Measurements from ENCODE around the gene NFIC. TPM values are rescaled to one million over a fixed set of nuclear protein-coding genes. Genes with fewer than 3 reads are reported as not detected.
"Not testable (repeated sequence)": the region's sequence is repeated elsewhere in the genome, so short reads cannot be mapped to it uniquely, and the experiment has no call there.

The NFIC gene
- total RNA-seq, 1 experiment from 2014 or later: 56.3 TPM

- TF ChIP-seq CTCF (IDR thresholded peaks at IDR 0.05; ENCODE audit: unreplicated experiment): no peak
- Mint-ChIP-seq H3K27ac (ENCODE audit: unreplicated experiment) (no peak overlapping the region), H3K27me3 (ENCODE audit: unreplicated experiment) (no peaks in the 10 kb centered on the region), H3K4me1 (ENCODE audit: low read depth, unreplicated experiment) (no peaks in the 10 kb centered on the region), H3K4me3 (ENCODE audit: low read depth, unreplicated experiment) (no peak overlapping the region), H3K9me3 (ENCODE audit: low read depth, unreplicated experiment) (no peaks in the 10 kb centered on the region), H3K36me3 (ENCODE audit: insufficient read depth, unreplicated experiment) (peaks cover 3% of the 10 kb centered on the region)
- CTCF ChIA-PET: no interaction called here
- intact Hi-C loops (cut with micrococcal nuclease; ENCODE audit: unreplicated experiment): no loop called here
- no TSS peak for BruUV-seq (replicated peaks)
- no peak for DNase-seq
These were observed 26.0 kb upstream of the NFIC start for GRCh38 chr19:3340340-3340739.

- Mint-ChIP-seq H3K27ac (ENCODE audit: unreplicated experiment) (no peak overlapping the region), H3K4me3 (ENCODE audit: low read depth, unreplicated experiment) (no peak overlapping the region), H3K27me3 (ENCODE audit: unreplicated experiment) (no peaks in the 10 kb centered on the region), H3K9me3 (ENCODE audit: low read depth, unreplicated experiment) (no peaks in the 10 kb centered on the region), H3K4me1 (ENCODE audit: low read depth, unreplicated experiment) (no peaks in the 10 kb centered on the region), H3K36me3 (ENCODE audit: insufficient read depth, unreplicated experiment) (peaks cover 3% of the 10 kb centered on the region)
- no peak for TF ChIP-seq CTCF (IDR thresholded peaks at IDR 0.05; ENCODE audit: unreplicated experiment)
- intact Hi-C loops (cut with micrococcal nuclease; ENCODE audit: unreplicated experiment): no loop called here
- CTCF ChIA-PET: no interaction called here
- DNase-seq: no peak
- no TSS peak for BruUV-seq (replicated peaks)
These were observed 24.1 kb upstream of the NFIC start for GRCh38 chr19:3342246-3342645.

- H3K36me3 Mint-ChIP-seq (ENCODE audit: insufficient read depth, unreplicated experiment); intact Hi-C loops (cut with micrococcal nuclease; ENCODE audit: unreplicated experiment); DNase-seq; H3K4me1 Mint-ChIP-seq (ENCODE audit: low read depth, unreplicated experiment); H3K27me3 Mint-ChIP-seq (ENCODE audit: unreplicated experiment); H3K27ac Mint-ChIP-seq (ENCODE audit: unreplicated experiment); BruUV-seq (replicated peaks); H3K4me3 Mint-ChIP-seq (ENCODE audit: low read depth, unreplicated experiment); CTCF ChIA-PET; H3K9me3 Mint-ChIP-seq (ENCODE audit: low read depth, unreplicated experiment): not testable (repeated sequence)
These were observed 23.4 kb upstream of the NFIC start for GRCh38 chr19:3342962-3343361.

- no peaks in the 10 kb centered on the region for H3K4me1 Mint-ChIP-seq (ENCODE audit: low read depth, unreplicated experiment)
These were observed 22.5 kb upstream of the NFIC start for GRCh38 chr19:3343619-3344502.

More at GRCh38 chr19:3343619-3344502, 22.5 kb upstream of the NFIC start:
- no peaks in the 10 kb centered on the region for H3K9me3 Mint-ChIP-seq (ENCODE audit: low read depth, unreplicated experiment)
- H3K4me3 Mint-ChIP-seq (ENCODE audit: low read depth, unreplicated experiment): no peak overlapping the region
- CTCF ChIA-PET: no interaction called here
- no peak for TF ChIP-seq CTCF (IDR thresholded peaks at IDR 0.05; ENCODE audit: unreplicated experiment)
- no peak overlapping the region for H3K27ac Mint-ChIP-seq (ENCODE audit: unreplicated experiment)
- peak; percentile 68 for DNase-seq
- no peaks in the 10 kb centered on the region for H3K36me3 Mint-ChIP-seq (ENCODE audit: insufficient read depth, unreplicated experiment)
- intact Hi-C loops (cut with micrococcal nuclease; ENCODE audit: unreplicated experiment): no loop called here
- no TSS peak for BruUV-seq (replicated peaks)
- H3K27me3 Mint-ChIP-seq (ENCODE audit: unreplicated experiment): no peaks in the 10 kb centered on the region

Data from Calu3 (cell line).